HL-60 (cell line): ENCODE data around the gene PTGDS.

ENCODE experiments used
- DNase-seq, 2 experiments: peaks; one replicate each; pipeline ENCODE4 v3.0.0-alpha.2; 2010 to 2020; ENCODE audit warnings: low read depth in 1 of 2, low spot score in 1 of 2
- H3K27ac ChIP-seq: fragments of 250-450 bp; sonication (Bioruptor Pico); replicated peaks from 2 replicates; pipeline ENCODE4 v1.5.1; 2020; ENCODE audit warnings: mild to moderate bottlenecking, moderate library complexity
- H3K27me3 ChIP-seq: fragments of 250-450 bp; sonication (Bioruptor Pico); 2 replicates; pipeline ENCODE4 v1.5.1; 2021; ENCODE audit warnings: mild to moderate bottlenecking, moderate library complexity; ENCODE audit not compliant: insufficient read depth, poor library complexity, severe bottlenecking
- H3K4me3 ChIP-seq: replicated peaks from 2 replicates; pipeline ENCODE4 v1.5.1; 2011; ENCODE audit warnings: mild to moderate bottlenecking, control low read depth, low read length; ENCODE audit not compliant: insufficient read depth
- GABPA ChIP-seq: IDR thresholded peaks from 2 replicates; pipeline ENCODE4 v1.6.1; 2012; ENCODE audit warnings: low read depth
- POLR2AphosphoS5 ChIP-seq: IDR thresholded peaks from 2 replicates; pipeline ENCODE4 v1.6.1; 2012; ENCODE audit warnings: low read depth
- SPI1 ChIP-seq: IDR thresholded peaks from 2 replicates; pipeline ENCODE4 v1.6.1; 2012; ENCODE audit warnings: low read depth, mild to moderate bottlenecking, borderline replicate concordance
- TF ChIP-seq, protein P1 (sequence below): IDR thresholded peaks from 2 replicates; pipeline ENCODE4 v1.6.1; 2012; ENCODE audit warnings: low read depth; ENCODE audit not compliant: insufficient replicate concordance
- TF ChIP-seq, protein P2 (sequence below): IDR thresholded peaks from one replicate; pipeline ENCODE4 v1.5.1; 2011; ENCODE audit warnings: low read length, control low read depth, inconsistent platforms; ENCODE audit not compliant: insufficient read depth

The PTGDS gene

GRCh38 chr9:137015540-137015930 is 38.2 kb downstream of the PTGDS start:
- H3K4me3 ChIP-seq: no peak overlapping the region
- TF ChIP-seq, protein P1, sequence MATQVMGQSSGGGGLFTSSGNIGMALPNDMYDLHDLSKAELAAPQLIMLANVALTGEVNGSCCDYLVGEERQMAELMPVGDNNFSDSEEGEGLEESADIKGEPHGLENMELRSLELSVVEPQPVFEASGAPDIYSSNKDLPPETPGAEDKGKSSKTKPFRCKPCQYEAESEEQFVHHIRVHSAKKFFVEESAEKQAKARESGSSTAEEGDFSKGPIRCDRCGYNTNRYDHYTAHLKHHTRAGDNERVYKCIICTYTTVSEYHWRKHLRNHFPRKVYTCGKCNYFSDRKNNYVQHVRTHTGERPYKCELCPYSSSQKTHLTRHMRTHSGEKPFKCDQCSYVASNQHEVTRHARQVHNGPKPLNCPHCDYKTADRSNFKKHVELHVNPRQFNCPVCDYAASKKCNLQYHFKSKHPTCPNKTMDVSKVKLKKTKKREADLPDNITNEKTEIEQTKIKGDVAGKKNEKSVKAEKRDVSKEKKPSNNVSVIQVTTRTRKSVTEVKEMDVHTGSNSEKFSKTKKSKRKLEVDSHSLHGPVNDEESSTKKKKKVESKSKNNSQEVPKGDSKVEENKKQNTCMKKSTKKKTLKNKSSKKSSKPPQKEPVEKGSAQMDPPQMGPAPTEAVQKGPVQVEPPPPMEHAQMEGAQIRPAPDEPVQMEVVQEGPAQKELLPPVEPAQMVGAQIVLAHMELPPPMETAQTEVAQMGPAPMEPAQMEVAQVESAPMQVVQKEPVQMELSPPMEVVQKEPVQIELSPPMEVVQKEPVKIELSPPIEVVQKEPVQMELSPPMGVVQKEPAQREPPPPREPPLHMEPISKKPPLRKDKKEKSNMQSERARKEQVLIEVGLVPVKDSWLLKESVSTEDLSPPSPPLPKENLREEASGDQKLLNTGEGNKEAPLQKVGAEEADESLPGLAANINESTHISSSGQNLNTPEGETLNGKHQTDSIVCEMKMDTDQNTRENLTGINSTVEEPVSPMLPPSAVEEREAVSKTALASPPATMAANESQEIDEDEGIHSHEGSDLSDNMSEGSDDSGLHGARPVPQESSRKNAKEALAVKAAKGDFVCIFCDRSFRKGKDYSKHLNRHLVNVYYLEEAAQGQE: no peak
- TF ChIP-seq GABPA (no peak), SPI1 (no peak)
- TF ChIP-seq, protein P2, sequence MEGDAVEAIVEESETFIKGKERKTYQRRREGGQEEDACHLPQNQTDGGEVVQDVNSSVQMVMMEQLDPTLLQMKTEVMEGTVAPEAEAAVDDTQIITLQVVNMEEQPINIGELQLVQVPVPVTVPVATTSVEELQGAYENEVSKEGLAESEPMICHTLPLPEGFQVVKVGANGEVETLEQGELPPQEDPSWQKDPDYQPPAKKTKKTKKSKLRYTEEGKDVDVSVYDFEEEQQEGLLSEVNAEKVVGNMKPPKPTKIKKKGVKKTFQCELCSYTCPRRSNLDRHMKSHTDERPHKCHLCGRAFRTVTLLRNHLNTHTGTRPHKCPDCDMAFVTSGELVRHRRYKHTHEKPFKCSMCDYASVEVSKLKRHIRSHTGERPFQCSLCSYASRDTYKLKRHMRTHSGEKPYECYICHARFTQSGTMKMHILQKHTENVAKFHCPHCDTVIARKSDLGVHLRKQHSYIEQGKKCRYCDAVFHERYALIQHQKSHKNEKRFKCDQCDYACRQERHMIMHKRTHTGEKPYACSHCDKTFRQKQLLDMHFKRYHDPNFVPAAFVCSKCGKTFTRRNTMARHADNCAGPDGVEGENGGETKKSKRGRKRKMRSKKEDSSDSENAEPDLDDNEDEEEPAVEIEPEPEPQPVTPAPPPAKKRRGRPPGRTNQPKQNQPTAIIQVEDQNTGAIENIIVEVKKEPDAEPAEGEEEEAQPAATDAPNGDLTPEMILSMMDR: no peak

DNA sequence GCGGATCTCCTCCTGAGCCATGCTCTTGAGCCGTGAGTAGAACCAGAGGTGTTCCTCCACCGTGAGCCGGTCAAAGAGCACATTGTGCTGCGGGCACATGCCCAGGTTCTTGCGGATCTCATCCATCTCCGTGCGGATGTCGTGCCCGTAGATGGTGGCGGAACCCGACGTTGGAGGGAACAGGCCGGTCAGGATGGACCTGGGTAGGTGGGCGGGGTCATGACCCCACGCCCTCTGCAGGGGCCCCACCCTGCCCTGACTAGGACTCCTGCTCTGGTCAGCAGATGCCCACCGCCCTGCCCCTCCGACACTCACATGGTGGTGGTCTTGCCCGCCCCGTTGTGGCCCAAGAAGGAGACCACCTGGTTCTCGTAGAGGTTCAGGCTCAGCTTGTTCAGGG is 38.7 kb downstream of the PTGDS start:
- TF ChIP-seq GABPA: no peak
- no peak for TF ChIP-seq POLR2AphosphoS5
- TF ChIP-seq, protein P2: no peak
- no peak for TF ChIP-seq SPI1
- TF ChIP-seq, protein P1: no peak
- Histone ChIP-seq H3K27me3 (no peaks in the 10 kb centered on the region), H3K27ac (no peak overlapping the region), H3K4me3 (no peak overlapping the region)
- no peak for DNase-seq

More at GRCh38 chr9:137015540-137015930, 38.2 kb downstream of the PTGDS start:
- H3K27me3 ChIP-seq: no peaks in the 10 kb centered on the region
- DNase-seq: no peak
- no peak overlapping the region for H3K27ac ChIP-seq

DNA sequence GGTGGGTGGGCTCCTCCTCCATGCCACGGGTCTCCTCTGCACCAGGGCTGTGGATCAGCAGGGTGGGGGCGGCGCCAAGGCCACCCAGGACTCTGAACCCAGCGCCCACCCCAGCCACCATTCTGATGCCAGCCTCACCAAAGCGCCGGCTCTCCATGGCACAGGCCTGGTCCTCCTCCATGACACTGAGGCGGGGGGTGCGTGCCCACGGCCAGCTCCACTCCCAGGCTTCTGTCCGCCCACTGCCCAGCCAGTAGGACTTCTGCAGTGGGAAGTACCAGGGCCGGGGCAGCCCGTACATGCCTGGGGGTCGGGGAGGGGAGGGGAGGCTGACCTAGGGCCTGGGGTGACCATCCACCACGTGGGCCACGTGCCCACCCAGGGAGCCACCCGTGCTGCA is 39.1 kb downstream of the PTGDS start:
- no peak for DNase-seq
- Histone ChIP-seq H3K4me3 (no peak overlapping the region), H3K27me3 (no peaks in the 10 kb centered on the region), H3K27ac (no peak overlapping the region)
- TF ChIP-seq, protein P2: no peak
- TF ChIP-seq GABPA (no peak), SPI1 (no peak), POLR2AphosphoS5 (no peak)
- TF ChIP-seq, protein P1: no peak
